IPS DF 19.7 (cell line): ENCODE results near the gene KCTD1.

Experiments used
- DNase-seq: peaks from one replicate; pipeline ENCODE4 v3.0.0-alpha.2; 2013; ENCODE audit warnings: low read depth, low spot score

The KCTD1 gene

GRCh38 chr18:26480897-26481795 lies 67.2 kb downstream of the KCTD1 start:
- no peak for DNase-seq

GRCh38 chr18:26479681-26480079 lies 68.7 kb downstream of the KCTD1 start:
- DNase-seq = no peak

- DNase-seq = no peak
Observed at GRCh38 chr18:26479065-26479680, 69.2 kb downstream of the KCTD1 start.

- DNase-seq = no peak
Observed at GRCh38 chr18:26477828-26478466, 70.4 kb downstream of the KCTD1 start.

GRCh38 chr18:26476697-26477096 lies 71.7 kb downstream of the KCTD1 start:
- DNase-seq = no peak

GRCh38 chr18:26474542-26474941 lies 73.8 kb downstream of the KCTD1 start:
- DNase-seq = no peak

- no peak for DNase-seq
Observed at GRCh38 chr18:26473672-26474071, 74.7 kb downstream of the KCTD1 start.

GRCh38 chr18:26471826-26472225 lies 76.5 kb downstream of the KCTD1 start:
- DNase-seq = no peak

GRCh38 chr18:26471027-26471426 lies 77.3 kb downstream of the KCTD1 start:
- no peak for DNase-seq

GRCh38 chr18:26470011-26470637 lies 78.2 kb downstream of the KCTD1 start:
- no peak for DNase-seq

GRCh38 chr18:26468931-26469340 lies 79.4 kb downstream of the KCTD1 start:
- DNase-seq = peak; percentile 38

GRCh38 chr18:26466026-26466425 lies 82.3 kb downstream of the KCTD1 start:
- DNase-seq = no peak

- DNase-seq = no peak
Observed at GRCh38 chr18:26465431-26465830, 82.9 kb downstream of the KCTD1 start.

GRCh38 chr18:26464128-26465011 lies 84.0 kb downstream of the KCTD1 start:
- no peak for DNase-seq

GRCh38 chr18:26462355-26462754 lies 86.0 kb downstream of the KCTD1 start:
- DNase-seq = no peak

GRCh38 chr18:26461405-26461804 lies 86.9 kb downstream of the KCTD1 start:
- no peak for DNase-seq

GRCh38 chr18:26460449-26461091 lies 87.8 kb downstream of the KCTD1 start:
- DNase-seq = no peak

- no peak for DNase-seq
Observed at GRCh38 chr18:26459884-26460283, 88.5 kb downstream of the KCTD1 start.

GRCh38 chr18:26459340-26459739 lies 89.0 kb downstream of the KCTD1 start:
- DNase-seq = no peak

GRCh38 chr18:26458526-26459232 lies 89.7 kb downstream of the KCTD1 start:
- DNase-seq = no peak
